Measurements from ENCODE around the gene ELAC1. TPM values are rescaled to one million over a fixed set of nuclear protein-coding genes. Genes with fewer than 3 reads are reported as not detected.

ELAC1 gene
- polyA plus RNA-seq, 2 of the 4 experiments (the other 2 are of a cell fraction) = 4.2 to 6.6 TPM

DNA sequence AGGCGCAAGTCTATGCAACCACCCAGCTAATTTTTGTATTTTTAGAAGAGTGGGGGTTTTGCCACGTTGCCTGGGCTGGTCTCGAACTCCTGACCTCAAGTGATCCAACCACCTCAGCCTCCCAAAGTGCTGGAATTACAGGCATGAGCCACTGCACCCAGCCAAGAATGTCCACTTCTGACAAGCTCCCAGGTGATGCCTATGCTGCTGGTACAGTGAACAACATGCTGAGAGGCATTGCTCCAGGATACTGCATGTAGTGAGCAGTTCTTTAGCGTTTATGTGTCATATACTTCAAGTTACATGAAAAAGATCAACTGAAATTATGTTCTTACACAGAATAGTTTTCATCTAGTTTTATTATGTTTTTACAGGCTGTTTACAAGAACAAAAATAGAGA lies 17.2 kb upstream of the ELAC1 start:
- no peak overlapping the region for H3K27ac ChIP-seq
- POLR2A ChIA-PET = no interaction called here
- DNase-seq (ENCODE audit: low read depth in 1 of 2, low spot score in 1 of 2) (no peak), ATAC-seq (no peak), FAIRE-seq (no peak)
- no peak overlapping the region for H3K4me3 ChIP-seq
- TF ChIP-seq ZNF302 (CRISPR knock-in tag; IDR thresholded peaks at IDR 0.05) = no peak
- TF ChIP-seq HOXB13 (CRISPR knock-in tag; IDR thresholded peaks at IDR 0.05; ENCODE audit: low read depth) = no peak
- no peak for TF ChIP-seq NPAS2 (CRISPR knock-in tag; IDR thresholded peaks at IDR 0.05; ENCODE audit: borderline replicate concordance)
- TF ChIP-seq TFCP2L1 (CRISPR knock-in tag; IDR thresholded peaks at IDR 0.05) = no peak
- TF ChIP-seq JUNB (IDR thresholded peaks at IDR 0.05) = no peak
- no peak for TF ChIP-seq E2F6 (IDR thresholded peaks at IDR 0.05; ENCODE audit: borderline replicate concordance, low read depth)
- TF ChIP-seq RNF2 (IDR thresholded peaks at IDR 0.05; ENCODE audit: borderline replicate concordance, low read depth) = no peak
- no peak for TF ChIP-seq CBX8 (IDR thresholded peaks at IDR 0.05)
- TF ChIP-seq HES2 (IDR thresholded peaks at IDR 0.05) = no peak
- TF ChIP-seq FOSB (CRISPR knock-in tag; IDR thresholded peaks at IDR 0.05) = no peak
- TF ChIP-seq SMC3 (IDR thresholded peaks at IDR 0.05) = no peak
- TF ChIP-seq EHMT2 (IDR thresholded peaks at IDR 0.05; ENCODE audit: low read depth) = no peak
- no peak for TF ChIP-seq RCOR1 (IDR thresholded peaks at IDR 0.05; ENCODE audit: low read depth, low read length)
- TF ChIP-seq POLR2A (IDR thresholded peaks at IDR 0.05; ENCODE audit: low read length) = no peak
- TF ChIP-seq PBX3 (IDR thresholded peaks at IDR 0.05) = no peak
- TF ChIP-seq CHD4 (IDR thresholded peaks at IDR 0.05; ENCODE audit: borderline replicate concordance) = no peak
- TF ChIP-seq ELK1 (IDR thresholded peaks at IDR 0.05; ENCODE audit: low read depth, low read length) = no peak
- H3K4me2 ChIP-seq = no peak overlapping the region
- 88% methylated on average over 4 of the region's 4 CpGs for WGBS (ENCODE audit: missing lambda C conversion rate)
- H3K9me3 ChIP-seq = no peaks in the 10 kb centered on the region
- CTCF ChIA-PET = interaction anchor here (1.5 kb wide), 1 partner anchor 17 kb away, joined by 4 read pairs; the partner anchor contains the start of gene ELAC1
- H3K4me1 ChIP-seq = no peaks in the 10 kb centered on the region

- ChIA-PET POLR2A (interaction anchor here (0.9 kb wide), 1 partner anchor 75 kb away, joined by 4 read pairs; the partner anchor contains the start of gene ME2), CTCF (no interaction called here)
- Histone ChIP-seq H3K4me1 (no peaks in the 10 kb centered on the region), H3K4me2 (no peak overlapping the region), H3K4me3 (no peak overlapping the region), H3K27ac (no peak overlapping the region), H3K9me3 (no peaks in the 10 kb centered on the region)
- TF ChIP-seq PBX3 (IDR thresholded peaks at IDR 0.05) = no peak
- TF ChIP-seq ESRRA (IDR thresholded peaks at IDR 0.05; ENCODE audit: borderline replicate concordance, low read length) = no peak
- TF ChIP-seq SMC3 (IDR thresholded peaks at IDR 0.05) = no peak
- no peak for TF ChIP-seq NFE2L2 (conservative IDR thresholded peaks at IDR 0.05; ENCODE audit: low read length)
- no peak for TF ChIP-seq HEYL (CRISPR knock-in tag; IDR thresholded peaks at IDR 0.05)
- TF ChIP-seq, protein P1, sequence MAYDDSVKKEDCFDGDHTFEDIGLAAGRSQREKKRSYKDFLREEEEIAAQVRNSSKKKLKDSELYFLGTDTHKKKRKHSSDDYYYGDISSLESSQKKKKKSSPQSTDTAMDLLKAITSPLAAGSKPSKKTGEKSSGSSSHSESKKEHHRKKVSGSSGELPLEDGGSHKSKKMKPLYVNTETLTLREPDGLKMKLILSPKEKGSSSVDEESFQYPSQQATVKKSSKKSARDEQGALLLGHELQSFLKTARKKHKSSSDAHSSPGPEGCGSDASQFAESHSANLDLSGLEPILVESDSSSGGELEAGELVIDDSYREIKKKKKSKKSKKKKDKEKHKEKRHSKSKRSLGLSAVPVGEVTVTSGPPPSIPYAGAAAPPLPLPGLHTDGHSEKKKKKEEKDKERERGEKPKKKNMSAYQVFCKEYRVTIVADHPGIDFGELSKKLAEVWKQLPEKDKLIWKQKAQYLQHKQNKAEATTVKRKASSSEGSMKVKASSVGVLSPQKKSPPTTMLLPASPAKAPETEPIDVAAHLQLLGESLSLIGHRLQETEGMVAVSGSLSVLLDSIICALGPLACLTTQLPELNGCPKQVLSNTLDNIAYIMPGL (CRISPR knock-in tag; IDR thresholded peaks at IDR 0.05; ENCODE audit: borderline replicate concordance) = no peak
- no peak for TF ChIP-seq ZNF302 (CRISPR knock-in tag; IDR thresholded peaks at IDR 0.05)
- no peak for TF ChIP-seq CBX2 (IDR thresholded peaks at IDR 0.05; ENCODE audit: borderline replicate concordance, low read depth)
- TF ChIP-seq GATA3 (IDR thresholded peaks at IDR 0.05; ENCODE audit: borderline replicate concordance) = no peak
- no peak for TF ChIP-seq RARB (CRISPR knock-in tag; IDR thresholded peaks at IDR 0.05)
- TF ChIP-seq TP53 (CRISPR knock-in tag; IDR thresholded peaks at IDR 0.05) = no peak
- no peak for TF ChIP-seq MAFK (IDR thresholded peaks at IDR 0.05; ENCODE audit: partially characterized antibody)
- no peak for TF ChIP-seq JUN (IDR thresholded peaks at IDR 0.05)
- no peak for TF ChIP-seq EHMT2 (IDR thresholded peaks at IDR 0.05; ENCODE audit: low read depth)
- no peak for TF ChIP-seq HOXB13 (CRISPR knock-in tag; IDR thresholded peaks at IDR 0.05; ENCODE audit: low read depth)
- TF ChIP-seq HOXA7 (CRISPR knock-in tag; IDR thresholded peaks at IDR 0.05) = no peak
- TF ChIP-seq POLR2AphosphoS2 (conservative IDR thresholded peaks at IDR 0.05; ENCODE audit: low read length) = no peak
- no peak for TF ChIP-seq SREBF2 (IDR thresholded peaks at IDR 0.05)
- DNase-seq (ENCODE audit: low read depth in 1 of 2, low spot score in 1 of 2) (no peak), ATAC-seq (no peak), FAIRE-seq (no peak)
- WGBS (ENCODE audit: missing lambda C conversion rate) = 77% methylated on average over 3 of the region's 3 CpGs
Measured at GRCh38 chr18:50953822-50954221, 14.0 kb upstream of the ELAC1 start.

Measured in A549 (cell line).